HepG2 (cell line): Measurements from ENCODE around the gene SNRNP25. TPM values are rescaled to one million over a fixed set of nuclear protein-coding genes. Genes with fewer than 3 reads are reported as not detected.

Experiments used
- CTCF ChIP-seq: sonication (generic); formaldehyde crosslinking; IDR thresholded peaks from 2 replicates; pipeline ENCODE4 v1.5.0; 2020; ENCODE audit warnings: mild to moderate bottlenecking, missing genetic modification reagents, moderate library complexity
- FOSL1 ChIP-seq: sonication (generic); formaldehyde crosslinking; IDR thresholded peaks from 2 replicates; pipeline ENCODE4 v1.9.0; 2021; ENCODE audit warnings: missing genetic modification reagents, borderline replicate concordance
- FOSL2 ChIP-seq: sonication (generic); formaldehyde crosslinking; IDR thresholded peaks from 2 replicates; pipeline ENCODE4 v1.4.0; 2020; ENCODE audit warnings: missing genetic modification reagents
- FOXO1 ChIP-seq: sonication (generic); formaldehyde crosslinking; IDR thresholded peaks from 2 replicates; pipeline ENCODE4 v1.4.0; 2020; ENCODE audit warnings: missing genetic modification reagents
- GMEB1 ChIP-seq: sonication (generic); formaldehyde crosslinking; IDR thresholded peaks from 2 replicates; pipeline ENCODE4 v1.5.1; 2020; ENCODE audit warnings: missing genetic modification reagents, mild to moderate bottlenecking, borderline replicate concordance
- NRL ChIP-seq: sonication (generic); formaldehyde crosslinking; IDR thresholded peaks from 2 replicates; pipeline ENCODE4 v1.5.0; 2020; ENCODE audit warnings: missing genetic modification reagents, mild to moderate bottlenecking, moderate library complexity, borderline replicate concordance
- SAP130 ChIP-seq: IDR thresholded peaks from 2 replicates; pipeline ENCODE4 v1.6.1; 2016; ENCODE audit warnings: low read depth
- TERF1 ChIP-seq: sonication (generic); formaldehyde crosslinking; IDR thresholded peaks from 2 replicates; pipeline ENCODE4 v1.8.0; 2022; ENCODE audit warnings: mild to moderate bottlenecking, missing genetic modification reagents, moderate library complexity
- ZKSCAN8 ChIP-seq: IDR thresholded peaks from 2 replicates; pipeline ENCODE4 v1.6.1; 2016; ENCODE audit warnings: borderline replicate concordance, missing genetic modification reagents, missing compliant biosample characterization
- ZNF276 ChIP-seq: sonication (generic); formaldehyde crosslinking; IDR thresholded peaks from 2 replicates; pipeline ENCODE4 v1.4.0; 2020; ENCODE audit warnings: mild to moderate bottlenecking, low read depth, missing genetic modification reagents
- ZNF280D ChIP-seq: sonication (generic); formaldehyde crosslinking; IDR thresholded peaks from 2 replicates; pipeline ENCODE4 v1.5.1; 2020; ENCODE audit warnings: mild to moderate bottlenecking, missing genetic modification reagents
- ZNF451 ChIP-seq: sonication (generic); formaldehyde crosslinking; IDR thresholded peaks from 2 replicates; pipeline ENCODE4 v1.5.0; 2020; ENCODE audit warnings: mild to moderate bottlenecking, missing genetic modification reagents
- ZNF687 ChIP-seq: sonication (generic); formaldehyde crosslinking; IDR thresholded peaks from 2 replicates; pipeline ENCODE4 v1.5.1; 2020; ENCODE audit warnings: mild to moderate bottlenecking, missing genetic modification reagents, moderate library complexity
- polyA plus RNA-seq, 8 experiments: library from polyadenylated mRNA; depleted of rRNA in 3 of 8; stranded (reverse) in 7 of 8; unstranded in 1 of 8; fragments of >200 nt; fragmentation: Illumina TruSeq in 4 of 8; extraction: Trizol in 4 of 8; gene quantifications; 2 replicates each; pipeline versions ENCODE4 v1.2.1 to v1.2.3, GENCODE V29; 2011 to 2016; ENCODE audit warnings: low read depth in 4 of 8, missing spikeins in 1 of 8, mixed read lengths in 1 of 8; ENCODE audit not compliant: insufficient read depth in 1 of 8
- total RNA-seq, 5 experiments: library from RNA; depleted of rRNA; stranded (reverse); fragments of >200 nt; fragmentation: Illumina TruSeq; extraction: Trizol; gene quantifications; 2 replicates each; pipeline ENCODE4 v1.2.3, GENCODE V29; 2016; ENCODE audit warnings: low read depth in 1 of 5

The SNRNP25 gene
- total and polyA plus RNA-seq, 2 of the 13 experiments (the other 11 are each of a cell fraction or from before 2014, with no cell fraction given): 34.1 to 97.4 TPM

GRCh38 chr16:71540-72401 lies 18.1 kb downstream of the SNRNP25 start (continued):
- no peak for TF ChIP-seq ZNF280D (CRISPR knock-in tag)
- TF ChIP-seq SAP130 (CRISPR knock-in tag): peak; percentile 49
- TF ChIP-seq ZKSCAN8: no peak
- no peak for TF ChIP-seq FOXO1 (CRISPR knock-in tag)
- TF ChIP-seq ZNF451 (CRISPR knock-in tag): no peak
- no peak for TF ChIP-seq ZNF276 (CRISPR knock-in tag)
- no peak for TF ChIP-seq FOSL1 (CRISPR knock-in tag)
- 0 out of 2 replicates have a peak, but pooled peaks have one; percentile 3 for TF ChIP-seq CTCF (CRISPR knock-in tag)
- TF ChIP-seq GMEB1 (CRISPR knock-in tag): no peak
- TF ChIP-seq FOSL2: 0 out of 2 replicates have a peak, but pooled peaks have one; percentile 4
- peak; percentile 66; the same call in 1 of the 2 replicates for TF ChIP-seq NRL (CRISPR knock-in tag)
- no peak for TF ChIP-seq TERF1 (CRISPR knock-in tag)
- peak; percentile 62 for TF ChIP-seq ZNF687 (CRISPR knock-in tag)
